ENCODE data around the gene STXBP2.

GRCh38 chr19:7692417-7693088 lies 55.6 kb downstream of the STXBP2 start:
- TF ChIP-seq CTCF (conservative IDR thresholded peaks at IDR 0.05; ENCODE audit: low read depth, low read length) (no peak), EZH2 (IDR thresholded peaks at IDR 0.05; ENCODE audit: low read length, unreplicated experiment) (no peak), EZH2phosphoT487 (IDR thresholded peaks at IDR 0.05; ENCODE audit: borderline replicate concordance, low read length) (no peak)

Measured in PC-3 (cell line).